K562 (cell line): ENCODE data around the gene PRCC. TPM values are rescaled to one million over a fixed set of nuclear protein-coding genes. Genes with fewer than 3 reads are reported as not detected.
A peak's percentile ranks its signal among the peaks of the same experiment; 100 is the strongest.

Experiments used
- AFF4 ChIP-seq: sonication (generic); formaldehyde crosslinking; IDR thresholded peaks from 2 replicates; pipeline ENCODE4 v1.8.0; 2023; ENCODE audit warnings: mild to moderate bottlenecking, missing genetic modification reagents
- DIDO1 ChIP-seq: fragments of 450-650 bp; IDR thresholded peaks from 2 replicates; pipeline ENCODE4 v1.6.1; 2016; ENCODE audit warnings: low read depth, missing biosample characterization, missing genetic modification characterization
- IRF2 ChIP-seq: sonication (generic); formaldehyde crosslinking; IDR thresholded peaks from 2 replicates; pipeline ENCODE4 v1.8.1; 2022; ENCODE audit warnings: mild to moderate bottlenecking, missing genetic modification reagents
- KDM4B ChIP-seq, 2 experiments: fragments of 450-650 bp in 1 of 2; sonication (generic) in 1 of 2; IDR thresholded peaks; 2 replicates each; pipeline ENCODE4 v1.6.1; 2016 to 2017; ENCODE audit warnings: borderline replicate concordance in 2 of 2, antibody characterized with exemption in 1 of 2, low read depth in 1 of 2, mild to moderate bottlenecking in 1 of 2
- LCOR ChIP-seq: sonication (generic); formaldehyde crosslinking; IDR thresholded peaks from 2 replicates; pipeline ENCODE4 v1.8.0; 2022; ENCODE audit warnings: mild to moderate bottlenecking, missing genetic modification reagents
- NCOA1 ChIP-seq: fragments of 450-650 bp; IDR thresholded peaks from 2 replicates; pipeline ENCODE4 v1.6.1; 2016; ENCODE audit warnings: low read depth
- NRF1 ChIP-seq, 2 experiments: fragments of 450-650 bp; IDR thresholded peaks in 1 of 2; conservative IDR thresholded peaks in 1 of 2; 2 replicates each; pipeline ENCODE4 v1.6.1; 2014; ENCODE audit warnings: mild to moderate bottlenecking in 2 of 2
- POLR2G ChIP-seq: fragments of 200-400 bp; formaldehyde crosslinking; IDR thresholded peaks from 2 replicates; pipeline ENCODE4 v1.6.1; 2017; ENCODE audit warnings: low read depth, mild to moderate bottlenecking, antibody characterized with exemption, low read length, moderate library complexity
- PYGO2 ChIP-seq: fragments of 450-650 bp; IDR thresholded peaks from 2 replicates; pipeline ENCODE4 v1.6.1; 2016; ENCODE audit warnings: mild to moderate bottlenecking, missing genetic modification characterization, moderate library complexity, missing compliant biosample characterization
- RBM15 ChIP-seq: fragments of 200-400 bp; formaldehyde crosslinking; IDR thresholded peaks from 2 replicates; pipeline ENCODE4 v1.6.1; 2018; ENCODE audit warnings: mild to moderate bottlenecking, low read length, moderate library complexity; ENCODE audit not compliant: insufficient read depth
- RNF2 ChIP-seq: sonication (generic); IDR thresholded peaks from 2 replicates; pipeline ENCODE4 v1.6.1; 2016
- SIN3A ChIP-seq, 2 experiments: fragments of 150-350 bp in 1 of 2; IDR thresholded peaks; 2 replicates each; pipeline ENCODE4 v1.6.1; 2011 to 2016; ENCODE audit warnings: borderline replicate concordance in 2 of 2, low read depth in 2 of 2, low read length in 2 of 2, mild to moderate bottlenecking in 2 of 2, moderate library complexity in 2 of 2; ENCODE audit not compliant: control insufficient read depth in 1 of 2
- SMAD1 ChIP-seq: fragments of 150-350 bp; IDR thresholded peaks from 2 replicates; pipeline ENCODE4 v1.6.1; 2014; ENCODE audit warnings: low read length, low read depth; ENCODE audit not compliant: partially characterized antibody
- STAT5A ChIP-seq: IDR thresholded peaks from 2 replicates; pipeline ENCODE4 v1.6.1; 2012; ENCODE audit warnings: low read length, inconsistent platforms, borderline replicate concordance
- XRCC5 ChIP-seq: fragments of 200-400 bp; formaldehyde crosslinking; IDR thresholded peaks from 2 replicates; pipeline ENCODE4 v1.6.1; 2017; ENCODE audit warnings: low read depth, mild to moderate bottlenecking, low read length
- ZBTB33 ChIP-seq: sonication (generic); formaldehyde crosslinking; IDR thresholded peaks from 2 replicates; pipeline ENCODE4 v1.8.1; 2023; ENCODE audit warnings: mild to moderate bottlenecking, missing genetic modification reagents
- ZNF3 ChIP-seq: fragments of 250-450 bp; sonication (Bioruptor Pico); IDR thresholded peaks from 2 replicates; pipeline ENCODE4 v1.5.0; 2021; ENCODE audit warnings: mild to moderate bottlenecking, moderate library complexity
- ZNF398 ChIP-seq: fragments of 250-450 bp; sonication (Bioruptor Pico); IDR thresholded peaks from 2 replicates; pipeline ENCODE4 v1.8.0; 2021; ENCODE audit warnings: moderate library complexity, mild to moderate bottlenecking, inconsistent platforms
- ZNF408 ChIP-seq: fragments of 250-450 bp; sonication (Bioruptor Pico); IDR thresholded peaks from 2 replicates; pipeline ENCODE4 v1.4.0; 2020; ENCODE audit warnings: low read depth, mild to moderate bottlenecking, moderate library complexity
- ZNF589 ChIP-seq: fragments of 200-800 bp; sonication (Bioruptor generic); IDR thresholded peaks from 2 replicates; pipeline ENCODE4 v1.6.1; 2016; ENCODE audit warnings: low read depth, missing genetic modification characterization, missing compliant biosample characterization
- polyA plus RNA-seq, 8 experiments: library from polyadenylated mRNA; depleted of rRNA in 4 of 8; stranded (reverse) in 5 of 8; unstranded in 3 of 8; fragments of >200 nt; fragmentation: Nextera tagmentation in 2 of 8; fragmentation: Illumina TruSeq in 1 of 8; extraction: Ambion mirVana in 2 of 8; extraction: Trizol in 1 of 8; gene quantifications; 2 replicates each; pipeline versions ENCODE4 v1.2.1 to v1.2.3, GENCODE V29; 2011 to 2014; ENCODE audit warnings: inconsistent platforms in 1 of 8, missing spikeins in 1 of 8
- total RNA-seq, 7 experiments: library from RNA; depleted of rRNA in 6 of 7; stranded (reverse); fragments of >200 nt in 6 of 7; fragmentation: Illumina TruSeq in 2 of 7; extraction: Trizol in 2 of 7; gene quantifications; 2 replicates each; pipeline versions ENCODE4 v1.2.1 to v1.2.3, GENCODE V29; 2011 to 2021; ENCODE audit warnings: low replicate concordance in 1 of 7

PRCC gene
- total and polyA plus RNA-seq, 9 of the 15 experiments (the other 6 are each of a cell fraction or from before 2014, with no cell fraction given): 23.9 to 201 (median 41.1) TPM

- peak; percentile 97 for TF ChIP-seq XRCC5
- peak; percentile 76 for TF ChIP-seq POLR2G
- TF ChIP-seq ZBTB33: no peak
- TF ChIP-seq RNF2: peak; percentile 73; the same call in 1 of the 2 replicates
- no peak for TF ChIP-seq LCOR
- TF ChIP-seq NRF1 (conservative IDR thresholded peaks at IDR 0.05 in 1 of 2, IDR thresholded peaks at IDR 0.05 in 1 of 2): peak in 1 of 2 experiments; percentile 34; a peak in 2 of 4 replicates
- TF ChIP-seq ZNF589: no peak
- TF ChIP-seq KDM4B (IDR thresholded peaks at IDR 0.05; ENCODE audit: borderline replicate concordance in 2 of 2, low read depth in 1 of 2): peak in 1 of 2 experiments; percentile 5; a peak in 1 of 4 replicates
- no peak for TF ChIP-seq ZNF408 (CRISPR knock-in tag)
- TF ChIP-seq RBM15: no peak
- no peak for TF ChIP-seq PYGO2 (tag)
- TF ChIP-seq STAT5A: no peak
- no peak for TF ChIP-seq ZNF398 (CRISPR knock-in tag)
- peak in 1 of 2 experiments; percentile 80; a peak in 2 of 4 replicates for TF ChIP-seq SIN3A (IDR thresholded peaks at IDR 0.05; ENCODE audit: borderline replicate concordance in 2 of 2, control insufficient read depth in 1 of 2, low read depth in 2 of 2, low read length in 2 of 2)
- TF ChIP-seq AFF4 (CRISPR knock-in tag): no peak
- TF ChIP-seq DIDO1: no peak
- TF ChIP-seq SMAD1: no peak
- no peak for TF ChIP-seq NCOA1
- TF ChIP-seq IRF2 (CRISPR knock-in tag): no peak
- no peak for TF ChIP-seq ZNF3 (CRISPR knock-in tag)
Observed at GRCh38 chr1:156751757-156752481, 15.4 kb upstream of the PRCC start (continued).
